HuH-7.5 (cell line): Measurements from ENCODE around the gene WASF3.

Source experiments
- DNase-seq: peaks from one replicate; pipeline ENCODE4 v3.0.0; 2011; ENCODE audit warnings: low spot score

The WASF3 gene

DNA sequence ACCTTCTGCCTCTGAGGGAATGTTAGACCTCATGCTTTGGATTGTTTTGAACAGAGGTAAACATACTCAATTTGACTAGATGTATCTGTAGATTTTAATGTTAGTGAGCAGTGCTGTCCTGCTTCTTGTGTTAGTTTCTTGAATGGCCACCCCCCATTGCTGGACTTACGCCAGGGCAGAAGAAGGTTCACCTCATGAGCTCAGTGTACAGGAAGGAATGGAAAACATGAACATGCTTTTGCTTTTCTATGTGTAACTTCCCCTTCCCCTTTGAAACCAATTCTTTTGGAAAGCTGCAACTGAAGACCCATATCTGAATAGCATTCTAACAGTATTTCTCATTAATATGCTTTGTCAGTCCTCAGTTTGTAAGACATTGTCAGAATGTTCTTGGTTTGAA, 32.3 kb downstream of the WASF3 start:
- no peak for DNase-seq

DNA sequence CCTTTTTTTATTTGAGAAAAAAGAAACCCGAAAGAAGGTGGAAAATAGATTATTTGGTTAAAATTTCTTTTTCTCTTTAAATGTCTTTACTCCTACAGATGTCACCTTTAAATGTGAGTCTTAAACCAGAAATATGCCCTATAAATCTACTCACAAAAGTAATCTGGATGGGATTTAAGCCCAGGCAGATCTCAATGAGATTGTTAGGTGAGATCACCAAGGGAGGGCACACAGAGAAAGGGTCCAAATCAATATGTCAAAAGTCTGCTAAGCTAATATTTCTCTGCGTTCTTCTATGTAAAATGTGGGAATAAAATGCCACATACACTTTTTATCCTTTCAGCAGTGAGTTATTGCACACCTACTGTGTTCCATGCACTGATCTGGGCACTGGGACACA, 32.9 kb downstream of the WASF3 start:
- DNase-seq: no peak

DNA sequence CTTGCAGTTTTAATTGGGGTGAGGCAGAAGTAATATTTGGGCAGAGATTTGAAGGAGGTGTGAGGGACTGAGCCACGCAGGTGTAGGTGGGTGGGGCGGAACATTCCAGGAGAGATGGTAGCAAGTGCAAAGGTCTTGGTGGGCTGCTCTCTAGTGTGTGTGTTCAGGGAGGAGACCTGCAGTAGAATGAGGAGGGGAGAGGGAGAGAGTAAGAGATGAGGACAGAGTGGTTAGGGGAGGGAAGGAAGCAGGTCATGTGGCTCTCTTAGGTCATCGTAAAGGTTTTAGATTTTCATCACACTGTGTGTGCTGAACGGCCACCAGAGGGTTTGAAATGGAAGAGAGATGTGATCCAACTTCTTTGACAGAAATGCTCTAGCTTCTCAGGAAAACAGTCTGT, 33.5 kb downstream of the WASF3 start:
- no peak for DNase-seq

DNA sequence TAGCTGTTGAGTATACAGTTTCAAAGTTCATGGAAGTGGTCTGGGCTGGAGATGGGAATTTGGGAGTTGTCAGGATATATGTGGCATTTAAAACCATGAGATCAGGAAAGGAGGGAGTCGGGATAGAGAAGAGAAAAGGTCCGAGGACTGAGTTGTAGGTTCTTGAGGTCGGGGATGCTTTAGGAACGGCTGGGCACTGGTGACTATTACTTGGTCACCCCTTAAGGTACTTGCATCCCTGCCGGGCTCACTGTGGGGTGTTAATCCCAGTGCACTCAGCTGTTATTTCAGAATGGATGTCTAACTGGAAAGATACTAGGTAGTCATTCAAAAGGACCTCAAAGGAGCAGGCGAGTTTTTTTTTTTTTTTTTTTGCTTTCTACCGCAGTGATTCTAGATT, 34.2 kb downstream of the WASF3 start:
- DNase-seq: no peak

DNA sequence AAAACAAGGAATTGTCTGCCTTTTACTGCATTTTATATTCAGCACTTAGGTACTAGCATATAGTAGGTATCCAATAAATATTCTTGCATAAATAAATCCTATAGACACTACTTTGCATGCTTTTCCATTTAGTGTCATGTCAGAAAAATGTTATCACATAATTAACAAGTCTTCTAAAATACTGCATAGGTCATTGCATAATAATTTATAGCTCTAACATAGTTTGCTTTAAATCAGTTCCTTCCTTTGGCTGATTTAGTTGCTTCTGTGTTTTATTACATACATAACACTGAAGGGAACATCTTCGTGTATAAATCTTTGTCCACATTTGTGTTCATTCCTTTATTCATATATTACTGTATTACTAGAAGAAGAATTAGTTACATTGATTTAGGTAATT, 36.2 kb downstream of the WASF3 start:
- DNase-seq: no peak

DNA sequence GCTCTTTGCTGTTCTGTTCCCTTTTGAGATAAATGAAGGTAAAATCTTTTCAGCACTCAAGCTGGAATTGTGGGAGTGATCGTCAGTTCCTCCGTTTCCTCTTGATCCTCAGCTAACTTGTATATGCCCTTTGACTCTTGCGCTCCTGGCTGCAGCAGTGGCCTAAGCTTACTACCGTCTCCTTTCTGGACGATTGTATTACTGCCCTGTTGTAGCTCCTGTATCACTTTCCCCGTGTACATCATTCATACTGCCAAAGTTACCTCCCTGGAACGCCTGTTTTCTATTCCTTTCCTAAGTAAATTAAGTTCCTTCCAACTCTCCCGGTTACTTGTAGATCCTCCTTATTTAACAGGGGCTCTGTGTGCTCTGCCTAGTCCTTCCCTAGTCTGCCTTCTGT, 36.9 kb downstream of the WASF3 start:
- no peak for DNase-seq

DNA sequence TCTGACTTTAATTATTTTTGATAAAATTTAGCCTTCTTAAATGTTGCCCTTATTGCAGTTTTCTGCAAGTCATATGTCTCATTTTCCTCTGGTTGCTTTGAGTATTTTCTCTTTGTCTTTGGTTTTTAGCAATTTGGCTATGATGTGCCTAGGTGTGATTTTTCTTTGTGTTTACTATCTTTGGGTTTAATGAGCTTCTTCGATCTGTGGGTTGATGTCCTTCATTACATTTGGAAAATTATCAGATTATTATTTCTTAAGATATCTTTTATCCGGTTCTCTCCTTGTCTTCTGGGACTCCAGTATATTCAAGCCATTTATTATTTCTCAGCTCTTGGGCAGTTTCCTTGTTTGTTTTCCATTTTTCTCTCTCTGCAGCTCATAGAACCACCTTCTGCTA, 39.0 kb downstream of the WASF3 start:
- DNase-seq: no peak

DNA sequence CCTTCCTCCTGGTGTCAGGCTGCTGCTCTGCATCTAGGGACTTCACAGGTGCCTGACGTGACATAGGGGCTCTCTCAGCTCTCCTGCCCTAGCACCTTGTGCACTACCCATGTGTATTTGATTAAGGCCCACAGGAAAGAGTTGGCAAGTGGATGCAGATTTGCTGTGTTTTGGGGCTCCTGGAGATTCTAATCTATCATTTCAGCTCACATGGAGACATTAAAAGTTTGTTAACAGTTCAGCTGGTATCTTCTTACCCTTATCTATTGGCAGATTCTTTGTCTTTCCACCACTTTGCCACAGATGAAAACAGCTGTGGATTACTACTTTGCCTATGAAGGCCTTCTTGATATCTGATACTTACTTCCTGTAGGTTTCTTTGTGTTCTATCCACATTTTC, 41.9 kb downstream of the WASF3 start:
- DNase-seq: no peak

DNA sequence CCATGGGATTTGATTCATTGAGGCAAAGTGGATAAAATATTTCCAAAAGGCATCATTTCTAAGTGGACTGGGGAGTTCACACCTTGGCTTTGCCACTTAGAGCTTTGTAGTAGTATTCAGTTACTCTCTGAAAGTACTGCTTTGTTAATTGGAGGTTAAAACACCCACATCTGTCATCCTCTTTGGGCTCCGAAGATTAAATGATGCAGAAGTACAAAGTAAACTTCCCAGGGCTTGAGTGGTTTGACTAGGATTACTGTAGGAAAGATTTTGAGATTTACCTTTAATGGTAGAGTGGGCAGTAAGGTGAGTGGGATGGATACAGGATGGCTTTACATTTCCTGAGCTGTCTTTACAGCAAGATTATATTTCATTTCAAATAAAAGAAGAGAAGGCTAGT, 42.4 kb downstream of the WASF3 start:
- no peak for DNase-seq

DNA sequence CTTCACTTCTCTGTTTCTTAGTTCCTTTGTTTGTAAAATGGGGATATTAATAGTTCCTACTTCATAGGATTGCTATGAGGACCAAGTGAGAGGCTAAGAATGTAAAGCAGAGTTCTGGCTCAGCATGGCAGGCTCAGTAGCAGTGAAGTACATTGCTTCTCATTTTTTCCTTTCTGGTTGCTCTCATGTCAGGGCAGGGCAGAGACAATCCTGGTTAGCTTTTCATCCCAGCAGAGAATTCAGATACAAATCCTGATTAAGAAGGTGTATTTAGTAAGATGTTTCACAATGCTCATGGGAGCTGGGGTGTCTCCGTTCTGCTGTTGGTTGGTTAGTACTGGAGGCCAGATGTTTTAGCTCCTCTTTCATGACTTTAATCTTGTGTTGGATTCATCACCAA, 42.9 kb downstream of the WASF3 start:
- no peak for DNase-seq

DNA sequence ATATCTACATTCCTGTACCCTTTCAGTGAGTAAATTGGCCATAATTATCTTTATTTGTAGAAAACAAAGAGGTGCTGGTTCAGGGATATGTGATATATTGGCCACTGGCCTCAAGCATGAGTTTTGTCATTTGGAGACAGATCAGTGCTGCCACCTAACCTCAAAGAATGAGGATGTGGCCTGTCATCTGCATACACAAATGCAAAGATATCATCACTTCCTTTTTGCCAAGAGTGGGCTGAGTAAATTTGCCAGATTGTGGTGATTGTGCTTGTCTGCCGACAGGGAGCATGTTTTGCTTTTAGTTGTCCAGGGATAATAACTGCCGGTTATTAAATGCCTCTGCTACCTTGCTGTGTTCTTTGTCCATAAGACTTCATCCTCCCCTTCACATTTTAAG, 44.2 kb downstream of the WASF3 start:
- DNase-seq: no peak

DNA sequence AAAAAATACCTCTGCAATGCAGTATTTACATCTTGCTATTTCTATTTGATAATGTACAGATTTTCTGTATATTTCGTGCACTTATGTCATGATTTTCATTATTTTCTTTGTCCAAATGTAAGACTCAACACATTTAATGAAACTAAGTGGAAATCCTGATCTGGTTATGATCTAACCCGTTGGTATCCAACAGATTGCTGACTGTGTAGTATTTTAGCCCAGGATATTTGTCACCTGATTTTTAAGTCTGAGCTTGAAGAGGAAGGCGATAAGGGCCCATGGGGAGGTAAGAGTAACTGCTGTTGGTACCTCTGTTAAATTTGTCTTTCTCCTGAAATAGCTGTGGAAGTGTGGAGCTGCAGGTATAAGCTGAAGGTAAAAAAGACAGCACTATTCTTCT, 45.3 kb downstream of the WASF3 start:
- DNase-seq: no peak

DNA sequence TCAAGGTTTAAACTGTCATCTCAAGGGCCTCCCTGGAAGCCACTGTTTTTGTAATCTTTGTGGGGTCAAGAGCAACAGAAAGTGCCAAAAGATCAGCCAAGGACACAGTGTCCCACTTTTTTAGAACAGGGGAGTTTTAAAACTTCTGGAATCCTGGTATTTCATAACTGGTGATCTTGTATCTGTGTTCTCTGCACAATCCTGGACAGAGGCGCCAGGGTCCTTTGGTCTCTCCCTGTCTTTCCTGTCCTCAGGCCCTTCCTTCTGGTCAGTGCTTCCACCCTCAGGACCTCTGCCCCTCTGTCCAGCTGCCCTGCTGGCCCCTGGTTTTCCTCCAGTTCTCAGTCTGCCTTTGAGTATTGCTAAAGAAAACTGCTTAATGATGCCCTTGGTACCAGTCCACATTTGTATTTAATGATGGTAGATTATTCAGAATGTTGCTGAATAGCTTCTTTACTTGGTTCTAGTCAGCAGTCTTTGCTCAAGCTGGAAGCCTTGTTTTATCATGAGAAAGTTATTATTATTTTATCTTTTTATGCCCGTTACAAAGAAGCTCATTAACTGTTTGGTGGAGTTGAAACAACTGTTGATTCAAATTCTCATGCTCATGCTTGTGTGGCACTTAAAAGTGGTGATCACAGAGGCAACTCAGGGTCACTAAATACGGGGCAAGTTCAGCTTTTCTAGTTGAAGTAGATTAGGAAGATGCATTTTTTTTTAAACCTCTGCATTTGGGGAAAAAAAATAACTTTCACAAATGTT, 47.5 kb downstream of the WASF3 start:
- DNase-seq: no peak

DNA sequence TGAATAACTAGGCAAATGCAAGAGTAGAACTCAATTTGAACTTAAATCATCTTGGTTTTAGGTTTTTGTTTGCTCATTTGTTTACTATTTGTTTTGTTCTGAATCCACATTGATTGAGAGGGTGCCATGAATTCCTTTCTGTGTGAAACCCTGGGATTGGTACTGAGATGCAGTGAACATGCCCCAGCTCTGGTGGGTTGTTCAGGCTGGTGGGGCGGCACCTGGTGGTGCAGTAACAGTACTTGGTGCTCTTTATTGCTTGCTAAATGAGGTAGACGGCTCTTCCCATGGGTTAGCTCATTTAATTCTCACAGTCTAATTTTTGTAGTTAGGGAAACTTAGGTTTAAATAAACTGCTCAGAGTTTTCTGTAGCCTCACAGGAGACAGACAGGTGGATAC, 48.4 kb downstream of the WASF3 start:
- no peak for DNase-seq

DNA sequence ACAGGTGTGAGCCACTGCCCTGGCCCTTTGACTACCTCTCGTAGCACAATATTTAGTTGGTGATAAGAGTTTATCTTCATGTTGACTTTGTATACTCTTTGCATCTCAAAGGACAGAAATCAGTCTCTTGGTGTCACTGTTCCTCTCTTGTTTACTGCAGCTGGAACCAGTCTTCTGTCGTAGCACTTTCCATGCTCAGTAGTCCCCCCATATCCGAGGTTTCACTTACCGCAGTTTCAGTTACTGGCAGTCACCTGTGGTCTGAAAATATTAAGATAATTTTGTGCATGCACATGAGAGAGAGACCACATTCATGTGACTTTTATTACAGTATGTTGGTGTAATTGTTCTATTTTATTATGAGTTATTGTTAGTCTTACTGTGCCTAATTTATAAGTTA, 49.1 kb downstream of the WASF3 start:
- no peak for DNase-seq

DNA sequence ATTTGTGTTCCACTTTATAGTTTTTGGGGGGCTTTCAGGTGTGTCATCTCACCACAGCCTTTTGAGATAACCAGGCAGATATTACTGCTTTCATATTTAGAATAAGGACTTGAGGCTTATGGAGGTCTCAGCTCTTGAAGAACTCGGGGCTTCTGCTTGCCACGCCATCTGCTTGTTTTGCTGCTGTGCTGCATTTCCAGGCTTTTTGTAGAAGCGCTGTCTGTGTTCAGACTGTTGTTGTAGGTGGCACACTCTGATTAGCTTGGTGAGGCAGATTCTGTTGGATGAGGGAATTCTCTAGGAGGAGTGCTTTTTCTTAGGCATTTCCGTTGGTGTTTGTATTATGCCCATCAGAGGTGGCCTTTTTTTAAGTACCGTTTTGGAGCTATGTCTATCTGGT, 57.2 kb downstream of the WASF3 start:
- DNase-seq: no peak

DNA sequence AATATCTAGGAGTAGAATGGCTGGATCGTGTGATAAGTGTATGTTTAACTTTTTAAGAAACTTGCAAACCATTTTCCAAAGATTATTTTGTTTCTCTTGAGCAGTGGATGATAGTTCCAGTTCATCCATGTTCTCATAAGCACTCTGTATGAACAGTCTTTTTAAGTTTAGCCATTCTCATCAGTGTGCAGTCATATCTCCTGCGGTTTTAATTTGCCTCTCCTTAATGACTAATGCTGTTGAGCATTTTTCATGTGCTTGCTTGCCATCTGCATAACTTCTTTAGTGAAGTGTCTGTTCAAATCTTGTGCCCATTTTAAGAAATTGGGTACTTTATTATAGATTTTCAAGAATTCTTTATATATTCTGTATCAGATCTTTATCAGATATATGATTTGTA, 58.6 kb downstream of the WASF3 start:
- no peak for DNase-seq

DNA sequence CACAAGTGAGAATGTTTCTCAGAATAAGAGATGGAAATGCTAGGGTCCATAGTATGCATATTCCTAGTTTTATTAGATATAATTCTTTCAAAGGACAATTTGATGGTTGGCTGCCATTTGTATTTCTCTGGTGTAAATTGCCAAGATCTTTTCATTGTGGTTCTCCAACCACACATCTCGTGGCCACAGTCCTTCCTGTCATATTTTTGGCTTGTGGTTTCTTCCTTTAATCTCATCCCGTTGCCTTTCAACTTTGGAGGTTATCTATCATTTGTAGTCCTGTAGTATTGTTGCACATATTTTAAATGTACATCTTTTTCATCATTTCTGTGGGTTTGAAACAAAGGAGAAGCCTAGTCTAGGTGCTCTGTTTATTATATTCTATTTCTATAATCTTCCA, 61.2 kb downstream of the WASF3 start:
- DNase-seq: no peak

DNA sequence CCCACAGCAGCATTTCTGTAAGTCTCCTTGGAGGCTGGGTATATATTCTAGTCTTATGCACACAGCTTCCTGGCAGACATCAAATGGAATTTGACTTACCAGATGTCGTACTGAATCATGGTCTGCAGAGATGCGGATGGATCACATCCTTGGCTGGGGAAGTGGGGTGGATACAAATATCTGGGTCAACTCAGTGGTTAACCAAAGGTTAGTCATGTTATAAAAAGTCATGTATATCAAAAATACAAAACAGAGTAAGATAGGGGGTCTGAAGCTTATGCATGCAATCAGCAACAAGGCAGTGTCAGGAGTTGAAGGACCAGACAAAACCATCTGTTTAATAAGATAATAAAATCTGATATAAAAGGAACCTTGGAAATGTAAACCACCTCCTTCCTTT, 61.9 kb downstream of the WASF3 start:
- no peak for DNase-seq

DNA sequence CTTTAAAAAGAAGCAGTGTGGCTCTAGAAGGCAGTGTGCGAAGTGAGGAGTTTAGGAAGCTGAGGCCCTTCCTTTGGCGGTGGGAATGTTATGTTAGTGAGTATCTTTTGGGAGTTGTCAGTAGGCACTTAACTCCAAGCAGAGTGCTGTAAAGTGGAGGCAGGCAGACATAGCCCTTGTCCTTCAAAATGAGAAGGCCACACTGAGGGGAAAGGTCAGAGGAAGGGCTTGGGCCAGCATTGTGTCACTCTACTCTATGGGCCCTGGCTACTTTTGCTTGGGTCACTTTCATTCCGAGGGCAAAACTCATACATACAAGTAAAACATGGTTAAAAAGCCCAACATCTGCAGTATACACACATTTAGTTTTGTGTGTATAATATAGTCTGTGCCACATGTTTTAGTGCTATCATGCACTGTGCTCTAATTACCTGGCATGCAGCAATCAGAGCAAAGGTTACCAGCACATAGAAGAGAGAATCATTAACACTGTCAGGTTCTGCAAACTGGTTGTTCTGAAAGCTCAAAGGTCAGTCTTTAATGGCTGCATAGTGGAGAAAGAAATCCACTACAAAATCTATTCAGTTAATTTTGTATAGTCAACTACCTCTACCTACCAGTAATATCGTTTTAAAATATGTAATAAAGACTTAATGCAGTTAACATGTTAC, 64.4 kb downstream of the WASF3 start:
- DNase-seq: peak; percentile 19

DNA sequence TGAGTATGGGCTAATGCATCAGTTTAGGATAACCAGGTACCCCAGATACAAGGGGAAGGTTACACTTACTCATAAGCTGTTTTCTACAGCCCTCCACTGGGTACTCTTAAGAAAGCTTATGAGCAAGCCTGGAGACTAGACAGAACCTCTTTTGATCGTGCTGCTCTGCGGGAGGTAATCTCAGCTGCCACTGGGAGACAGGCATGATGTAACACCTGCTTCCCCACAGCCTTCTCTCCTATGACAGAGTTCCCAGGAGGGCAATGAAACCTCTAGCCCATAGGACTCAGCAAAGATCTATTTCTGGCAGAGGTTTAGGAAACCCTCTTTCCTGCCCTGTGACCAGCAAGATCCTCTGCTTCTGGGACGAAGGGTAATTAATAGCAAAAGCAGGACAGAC, 65.6 kb downstream of the WASF3 start:
- no peak for DNase-seq

DNA sequence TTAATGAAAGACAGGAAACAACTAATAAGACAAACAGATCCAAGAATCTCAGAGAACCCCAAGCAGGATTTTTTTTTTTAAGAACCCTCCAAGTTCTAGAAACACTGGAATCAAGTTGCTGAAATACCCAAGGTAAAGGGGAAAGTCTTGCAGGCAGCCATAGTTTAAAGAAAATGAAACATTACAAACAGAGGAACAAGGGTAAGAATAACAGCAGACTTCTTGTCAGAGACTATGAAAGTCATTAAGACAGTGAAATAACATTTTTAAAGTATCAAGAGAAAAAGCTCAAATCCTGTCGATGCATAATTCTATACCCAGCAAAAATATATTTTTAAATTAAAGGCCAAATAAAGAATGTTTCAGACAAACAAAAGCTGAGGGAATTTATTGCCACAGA, 67.1 kb downstream of the WASF3 start:
- DNase-seq: no peak

DNA sequence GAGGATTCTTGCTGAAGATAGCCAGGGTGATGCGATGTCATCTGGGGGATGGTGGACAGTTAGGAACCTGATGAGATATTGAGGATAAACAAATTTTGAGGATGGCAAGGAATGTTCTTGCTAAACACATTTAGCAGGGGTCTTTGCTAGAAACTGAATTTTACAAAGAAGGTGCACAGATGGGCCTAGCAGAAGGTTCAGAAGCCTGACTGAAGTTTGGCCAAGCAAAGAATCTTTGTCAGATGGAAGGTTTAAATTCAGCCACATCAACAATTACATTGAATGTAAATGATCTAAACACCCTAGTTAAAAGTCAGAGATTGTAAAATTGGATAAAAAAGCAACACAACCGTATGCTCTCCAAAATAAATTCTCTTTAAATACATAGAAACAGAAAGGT, 68.8 kb downstream of the WASF3 start:
- no peak for DNase-seq

DNA sequence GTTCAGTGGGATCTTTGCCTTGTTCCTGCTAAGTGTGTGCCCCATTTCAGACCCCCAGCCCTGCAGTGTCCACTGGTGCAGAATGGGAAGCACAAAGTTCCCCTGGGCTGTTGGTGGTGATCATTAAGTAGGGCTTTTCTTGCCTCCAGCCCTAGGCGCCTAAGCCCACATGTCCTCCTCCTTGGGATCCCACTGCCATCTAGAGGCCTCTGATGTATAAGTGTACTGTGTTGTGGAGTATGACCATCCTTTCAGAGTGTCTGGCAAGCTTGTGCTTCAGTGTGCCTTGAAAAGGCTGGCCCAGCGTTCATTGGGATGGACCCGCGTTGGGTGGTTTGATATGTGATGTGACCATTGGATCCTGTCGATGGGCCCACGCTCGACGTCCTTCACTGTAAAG, 71.2 kb downstream of the WASF3 start:
- DNase-seq: no peak
